Measurements from ENCODE around the gene PHEX. TPM values are rescaled to one million over a fixed set of nuclear protein-coding genes. Genes with fewer than 3 reads are reported as not detected.
"Not testable (repeated sequence)": the region's sequence is repeated elsewhere in the genome, so short reads cannot be mapped to it uniquely, and the experiment has no call there.

The PHEX gene
- total RNA-seq, 2 donors from 2014 or later = not detected

DNA sequence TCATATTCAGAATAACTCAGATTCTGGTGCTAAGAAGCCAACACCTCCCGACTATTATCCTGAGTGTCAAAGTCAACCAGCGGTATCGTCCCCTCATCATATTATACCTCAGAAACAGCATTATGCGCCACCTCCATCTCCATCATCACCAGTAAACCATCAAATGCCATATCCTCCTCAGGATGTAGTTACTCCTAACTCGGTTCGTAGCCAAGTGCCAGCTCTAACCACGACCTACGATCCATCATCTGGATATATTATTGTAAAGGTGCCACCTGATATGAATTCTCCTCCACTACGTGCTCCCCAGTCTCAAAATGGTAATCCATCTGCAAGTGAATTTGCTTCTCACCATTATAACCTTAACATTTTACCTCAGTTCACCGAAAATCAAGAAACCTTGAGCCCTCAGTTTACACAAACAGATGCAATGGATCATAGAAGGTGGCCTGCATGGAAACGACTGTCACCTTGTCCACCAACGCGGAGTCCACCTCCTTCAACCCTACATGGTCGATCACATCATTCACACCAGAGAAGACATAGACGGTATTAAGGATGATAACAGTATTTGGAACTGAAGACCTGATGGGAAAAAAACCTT lies 241.7 kb downstream of the PHEX start:
- TF ChIP-seq POLR2A (IDR thresholded peaks at IDR 0.05) = no peak
- TF ChIP-seq, protein P1, sequence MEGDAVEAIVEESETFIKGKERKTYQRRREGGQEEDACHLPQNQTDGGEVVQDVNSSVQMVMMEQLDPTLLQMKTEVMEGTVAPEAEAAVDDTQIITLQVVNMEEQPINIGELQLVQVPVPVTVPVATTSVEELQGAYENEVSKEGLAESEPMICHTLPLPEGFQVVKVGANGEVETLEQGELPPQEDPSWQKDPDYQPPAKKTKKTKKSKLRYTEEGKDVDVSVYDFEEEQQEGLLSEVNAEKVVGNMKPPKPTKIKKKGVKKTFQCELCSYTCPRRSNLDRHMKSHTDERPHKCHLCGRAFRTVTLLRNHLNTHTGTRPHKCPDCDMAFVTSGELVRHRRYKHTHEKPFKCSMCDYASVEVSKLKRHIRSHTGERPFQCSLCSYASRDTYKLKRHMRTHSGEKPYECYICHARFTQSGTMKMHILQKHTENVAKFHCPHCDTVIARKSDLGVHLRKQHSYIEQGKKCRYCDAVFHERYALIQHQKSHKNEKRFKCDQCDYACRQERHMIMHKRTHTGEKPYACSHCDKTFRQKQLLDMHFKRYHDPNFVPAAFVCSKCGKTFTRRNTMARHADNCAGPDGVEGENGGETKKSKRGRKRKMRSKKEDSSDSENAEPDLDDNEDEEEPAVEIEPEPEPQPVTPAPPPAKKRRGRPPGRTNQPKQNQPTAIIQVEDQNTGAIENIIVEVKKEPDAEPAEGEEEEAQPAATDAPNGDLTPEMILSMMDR (IDR thresholded peaks at IDR 0.05) = no peak

DNA sequence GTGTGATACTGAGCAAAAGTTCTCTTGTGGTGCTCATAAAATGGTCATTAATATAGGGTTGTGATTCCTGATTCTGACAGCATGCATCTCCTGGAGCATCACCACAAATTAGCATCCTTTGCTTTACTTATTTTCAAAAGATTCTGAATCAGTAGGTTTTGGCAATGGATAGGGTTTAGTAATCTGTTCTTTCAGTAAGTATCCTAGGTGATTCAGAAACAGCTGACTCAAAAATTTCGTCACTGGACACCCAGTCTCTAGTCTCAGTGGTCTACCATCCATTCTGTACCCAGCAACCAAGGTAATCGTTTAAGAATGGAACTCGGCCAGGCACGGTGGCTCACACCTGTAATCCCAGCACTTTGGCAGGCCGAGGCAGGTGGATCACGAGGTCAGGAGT lies 244.7 kb downstream of the PHEX start:
- no peak for TF ChIP-seq POLR2A (IDR thresholded peaks at IDR 0.05)
- TF ChIP-seq, protein P1 (IDR thresholded peaks at IDR 0.05) = no peak
- Histone ChIP-seq H3K27me3 (no peaks in the 10 kb centered on the region), H3K27ac (no peak overlapping the region), H3K4me3 (no peak overlapping the region), H3K4me1 (no peaks in the 10 kb centered on the region), H3K36me3 (replicated peaks in 1 of 2; ENCODE audit: insufficient read depth in 1 of 2, low read depth in 2 of 2) (no peaks in the 10 kb centered on the region), H3K9me3 (no peaks in the 10 kb centered on the region)
- ATAC-seq (no peak), DNase-seq (no peak)
- 64 to 82% methylated on average over 6 of the region's 6 CpGs for WGBS, 2 donors
- intact Hi-C loops (cut with DNase I) = no loop called here

More for the DNA sequence above, 241.7 kb downstream of the PHEX start:
- intact Hi-C loops (cut with DNase I) = no loop called here
- no peak overlapping the region for H3K4me3 ChIP-seq
- no peak overlapping the region for H3K27ac ChIP-seq
- H3K27me3 ChIP-seq = no peaks in the 10 kb centered on the region
- no peak for ATAC-seq
- no peaks in the 10 kb centered on the region for H3K36me3 ChIP-seq (replicated peaks in 1 of 2; ENCODE audit: insufficient read depth in 1 of 2, low read depth in 2 of 2)
- WGBS, 2 donors = 75 to 77% methylated on average over 15 of the region's 15 CpGs
- no peaks in the 10 kb centered on the region for H3K9me3 ChIP-seq
- DNase-seq = no peak
- no peaks in the 10 kb centered on the region for H3K4me1 ChIP-seq

DNA sequence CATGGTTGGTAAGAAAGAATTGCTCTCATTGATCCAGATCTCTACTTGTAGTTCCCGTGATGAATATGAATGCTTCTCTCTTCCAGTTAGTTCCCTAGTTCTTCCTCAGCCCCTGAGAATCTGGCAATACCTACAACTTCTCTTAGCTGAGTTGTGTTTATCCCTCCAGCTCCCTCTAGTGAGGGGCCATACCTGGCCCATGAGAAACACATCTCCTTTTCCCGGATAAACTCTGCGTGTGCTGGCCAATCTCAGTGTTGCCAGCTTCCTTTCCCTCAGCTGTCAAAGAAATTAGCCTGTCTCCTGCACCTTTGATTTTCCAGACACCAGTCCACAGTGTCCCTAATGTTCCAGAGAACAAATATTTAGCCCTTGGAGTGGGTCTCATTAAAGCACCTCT lies 246.2 kb downstream of the PHEX start:
- Histone ChIP-seq H3K27ac (no peak overlapping the region), H3K4me3 (no peak overlapping the region), H3K36me3 (replicated peaks in 1 of 2; ENCODE audit: insufficient read depth in 1 of 2, low read depth in 2 of 2) (no peaks in the 10 kb centered on the region), H3K9me3 (no peaks in the 10 kb centered on the region), H3K27me3 (no peaks in the 10 kb centered on the region), H3K4me1 (no peaks in the 10 kb centered on the region)
- DNase-seq (no peak), ATAC-seq (no peak)
- WGBS, 2 donors = 26 to 33% methylated on average over 3 of the region's 3 CpGs
- TF ChIP-seq, protein P1 (IDR thresholded peaks at IDR 0.05) = no peak
- TF ChIP-seq POLR2A (IDR thresholded peaks at IDR 0.05) = no peak
- intact Hi-C loops (cut with DNase I) = no loop called here

DNA sequence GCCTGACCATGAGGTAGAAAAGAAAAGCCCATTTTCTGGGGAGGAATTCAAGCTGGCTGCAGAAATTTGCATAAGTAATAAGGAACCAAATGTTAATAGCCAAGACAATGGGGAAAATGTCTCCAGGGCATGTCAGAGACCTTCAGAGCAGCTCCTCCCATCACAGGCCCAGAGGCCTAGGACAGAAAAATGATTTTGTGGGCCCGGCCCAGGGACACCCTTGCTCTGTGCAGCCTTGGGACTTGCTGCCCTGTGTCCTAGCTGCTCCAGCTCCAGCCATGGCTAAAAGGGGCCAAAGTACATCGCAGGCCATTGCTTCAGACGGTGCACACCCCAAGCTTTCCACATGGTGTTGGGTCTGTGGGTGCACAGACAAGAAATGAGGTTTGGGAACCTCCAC lies 257.1 kb downstream of the PHEX start:
- H3K36me3 ChIP-seq (replicated peaks in 1 of 2; ENCODE audit: insufficient read depth in 1 of 2, low read depth in 2 of 2); intact Hi-C loops (cut with DNase I); H3K4me1 ChIP-seq; H3K27me3 ChIP-seq; ATAC-seq; H3K4me3 ChIP-seq; H3K9me3 ChIP-seq; DNase-seq; H3K27ac ChIP-seq: not testable (repeated sequence)
- 80 to 100% methylated on average over 1 to 3 of the region's 3 CpGs for WGBS, 2 donors

GRCh38 chrX:22296871-22297270 lies 264.7 kb downstream of the PHEX start:
- no peak for TF ChIP-seq POLR2A (IDR thresholded peaks at IDR 0.05)
- TF ChIP-seq, protein P1 (IDR thresholded peaks at IDR 0.05) = no peak
- intact Hi-C loops (cut with DNase I) = no loop called here
- no peaks in the 10 kb centered on the region for H3K27me3 ChIP-seq
- no peaks in the 10 kb centered on the region for H3K36me3 ChIP-seq (replicated peaks in 1 of 2; ENCODE audit: insufficient read depth in 1 of 2, low read depth in 2 of 2)
- 73 to 84% methylated on average over 2 of the region's 2 CpGs for WGBS, 2 donors
- ATAC-seq (no peak), DNase-seq (no peak)
- H3K4me1 ChIP-seq = peaks cover 7% of the 10 kb centered on the region
- no peak overlapping the region for H3K27ac ChIP-seq
- H3K9me3 ChIP-seq = no peaks in the 10 kb centered on the region
- H3K4me3 ChIP-seq = no peak overlapping the region

Measured in body of pancreas (tissue), 4 donors.